ENCODE results near the gene MIXL1.

- TF ChIP-seq CTCF (conservative IDR thresholded peaks at IDR 0.05; ENCODE audit: low read length) (no peak), EZH2phosphoT487 (IDR thresholded peaks at IDR 0.05; ENCODE audit: borderline replicate concordance) (no peak)
Observed at GRCh38 chr1:226203240-226203639, 20.2 kb upstream of the MIXL1 start.

All from Loucy (cell line).